ENCODE results near the gene INSYN2B.
A peak's percentile ranks its signal among the peaks of the same experiment; 100 is the strongest.

INSYN2B gene

DNA sequence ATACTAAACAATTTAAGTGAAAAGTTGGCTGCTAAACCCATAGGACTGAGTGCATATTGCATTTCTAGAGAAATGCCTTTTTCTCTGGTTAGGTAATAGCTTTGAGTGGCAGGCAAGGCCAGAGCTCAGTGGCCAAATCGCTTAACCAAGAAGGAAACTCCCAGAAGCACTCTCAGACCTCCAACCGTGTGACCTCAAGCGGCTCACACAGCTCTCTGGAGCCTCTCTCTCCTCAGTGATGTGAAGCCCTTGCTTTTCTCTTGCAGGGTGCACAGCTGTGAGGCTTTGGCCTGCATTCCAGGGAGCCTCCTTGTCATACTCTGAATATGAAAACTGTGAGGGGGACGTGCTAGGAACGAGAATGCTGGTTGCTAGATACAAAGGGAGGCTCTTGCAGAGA lies 106.7 kb downstream of the INSYN2B start:
- Histone ChIP-seq H3K4me1 (ENCODE audit: control insufficient read depth, insufficient read depth, low read length) (peaks cover 64% of the 10 kb centered on the region), H3K27me3 (replicated peaks; ENCODE audit: control insufficient read depth, insufficient read depth, low read length) (no peaks in the 10 kb centered on the region), H3K36me3 (ENCODE audit: control insufficient read depth, insufficient read depth, low read length, severe bottlenecking) (no peaks in the 10 kb centered on the region), H3K9ac (ENCODE audit: low read length) (no peak overlapping the region), H3K4me3 (ENCODE audit: low read length) (no peak overlapping the region), H3K9me3 (ENCODE audit: control insufficient read depth, low read length) (no peaks in the 10 kb centered on the region)
- DNase-seq (ENCODE audit: low read depth) = no peak

- H3K36me3 ChIP-seq (ENCODE audit: control insufficient read depth, insufficient read depth, low read length, severe bottlenecking) = no peaks in the 10 kb centered on the region
- H3K4me1 ChIP-seq (ENCODE audit: control insufficient read depth, insufficient read depth, low read length) = peaks cover 61% of the 10 kb centered on the region
- H3K9ac ChIP-seq (ENCODE audit: low read length) = no peak overlapping the region
- no peaks in the 10 kb centered on the region for H3K9me3 ChIP-seq (ENCODE audit: control insufficient read depth, low read length)
- H3K27me3 ChIP-seq (replicated peaks; ENCODE audit: control insufficient read depth, insufficient read depth, low read length) = no peaks in the 10 kb centered on the region
- no peak overlapping the region for H3K4me3 ChIP-seq (ENCODE audit: low read length)
- DNase-seq (ENCODE audit: low read depth) = no peak
Observed at GRCh38 chr5:169871826-169872490, 108.3 kb downstream of the INSYN2B start.

DNA sequence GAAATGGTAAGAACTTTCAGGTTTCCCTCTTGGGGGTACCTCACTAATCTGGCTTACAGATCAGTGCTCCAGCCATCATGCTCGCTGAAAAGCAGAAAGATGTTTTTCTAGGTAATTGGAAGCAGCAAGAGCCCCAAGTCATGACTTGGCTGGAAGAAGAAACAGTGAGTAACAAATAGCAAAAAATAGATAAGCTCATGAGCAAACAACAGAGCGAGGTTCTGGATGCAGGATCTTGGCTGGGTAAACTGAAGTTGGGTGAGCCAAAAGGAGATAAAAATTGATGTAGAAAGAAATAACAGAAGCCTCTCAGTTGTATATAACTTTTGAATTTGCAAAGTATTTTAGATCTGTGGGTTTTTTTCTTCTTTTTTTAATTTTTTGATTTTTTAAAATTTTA lies 110.1 kb downstream of the INSYN2B start:
- no peaks in the 10 kb centered on the region for H3K9me3 ChIP-seq (ENCODE audit: control insufficient read depth, low read length)
- H3K4me1 ChIP-seq (ENCODE audit: control insufficient read depth, insufficient read depth, low read length) = peaks cover 46% of the 10 kb centered on the region
- H3K36me3 ChIP-seq (ENCODE audit: control insufficient read depth, insufficient read depth, low read length, severe bottlenecking) = no peaks in the 10 kb centered on the region
- peak; percentile 26 for DNase-seq (ENCODE audit: low read depth)
- H3K27me3 ChIP-seq (replicated peaks; ENCODE audit: control insufficient read depth, insufficient read depth, low read length) = no peaks in the 10 kb centered on the region
- no peak overlapping the region for H3K9ac ChIP-seq (ENCODE audit: low read length)
- no peak overlapping the region for H3K4me3 ChIP-seq (ENCODE audit: low read length)

- no peaks in the 10 kb centered on the region for H3K36me3 ChIP-seq (ENCODE audit: control insufficient read depth, insufficient read depth, low read length, severe bottlenecking)
Observed at GRCh38 chr5:169869066-169869465, 111.2 kb downstream of the INSYN2B start.

DNA sequence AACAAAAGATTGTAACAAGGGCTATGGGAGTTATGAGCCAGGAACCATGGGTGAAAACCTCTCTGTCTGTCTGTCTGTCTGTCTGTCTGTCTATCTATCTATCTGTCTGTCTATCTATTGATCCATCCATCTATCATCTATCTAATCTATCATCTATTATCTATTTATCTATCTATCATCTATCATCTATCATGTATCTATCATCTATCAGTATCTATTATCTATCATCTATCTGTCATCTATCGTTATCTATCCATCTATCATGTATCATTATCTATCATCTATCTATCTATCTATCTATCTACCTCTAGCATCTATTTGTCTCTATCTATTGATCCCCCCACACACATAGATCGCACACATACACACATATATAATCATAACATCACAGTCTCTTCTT lies 112.9 kb downstream of the INSYN2B start:
- Histone ChIP-seq H3K36me3 (ENCODE audit: control insufficient read depth, insufficient read depth, low read length, severe bottlenecking) (no peaks in the 10 kb centered on the region), H3K9me3 (ENCODE audit: control insufficient read depth, low read length) (no peaks in the 10 kb centered on the region), H3K4me1 (ENCODE audit: control insufficient read depth, insufficient read depth, low read length) (peaks cover 21% of the 10 kb centered on the region), H3K9ac (ENCODE audit: low read length) (no peak overlapping the region), H3K4me3 (ENCODE audit: low read length) (no peak overlapping the region), H3K27me3 (replicated peaks; ENCODE audit: control insufficient read depth, insufficient read depth, low read length) (no peaks in the 10 kb centered on the region)
- no peak for DNase-seq (ENCODE audit: low read depth)

More at GRCh38 chr5:169869066-169869465, 111.2 kb downstream of the INSYN2B start:
- peaks cover 34% of the 10 kb centered on the region for H3K4me1 ChIP-seq (ENCODE audit: control insufficient read depth, insufficient read depth, low read length)
- no peaks in the 10 kb centered on the region for H3K27me3 ChIP-seq (replicated peaks; ENCODE audit: control insufficient read depth, insufficient read depth, low read length)
- DNase-seq (ENCODE audit: low read depth) = no peak
- no peak overlapping the region for H3K4me3 ChIP-seq (ENCODE audit: low read length)
- H3K9ac ChIP-seq (ENCODE audit: low read length) = no peak overlapping the region
- no peaks in the 10 kb centered on the region for H3K9me3 ChIP-seq (ENCODE audit: control insufficient read depth, low read length)

GRCh38 chr5:169864483-169864882 lies 115.8 kb downstream of the INSYN2B start:
- Histone ChIP-seq H3K9ac (ENCODE audit: low read length) (no peak overlapping the region), H3K9me3 (ENCODE audit: control insufficient read depth, low read length) (no peaks in the 10 kb centered on the region), H3K36me3 (ENCODE audit: control insufficient read depth, insufficient read depth, low read length, severe bottlenecking) (no peaks in the 10 kb centered on the region), H3K27me3 (replicated peaks; ENCODE audit: control insufficient read depth, insufficient read depth, low read length) (no peaks in the 10 kb centered on the region), H3K4me1 (ENCODE audit: control insufficient read depth, insufficient read depth, low read length) (no peaks in the 10 kb centered on the region), H3K4me3 (ENCODE audit: low read length) (no peak overlapping the region)
- no peak for DNase-seq (ENCODE audit: low read depth)

- H3K9ac ChIP-seq (ENCODE audit: low read length) = no peak overlapping the region
- H3K36me3 ChIP-seq (ENCODE audit: control insufficient read depth, insufficient read depth, low read length, severe bottlenecking) = no peaks in the 10 kb centered on the region
- no peaks in the 10 kb centered on the region for H3K4me1 ChIP-seq (ENCODE audit: control insufficient read depth, insufficient read depth, low read length)
- DNase-seq (ENCODE audit: low read depth) = no peak
- H3K9me3 ChIP-seq (ENCODE audit: control insufficient read depth, low read length) = no peaks in the 10 kb centered on the region
- no peaks in the 10 kb centered on the region for H3K27me3 ChIP-seq (replicated peaks; ENCODE audit: control insufficient read depth, insufficient read depth, low read length)
- H3K4me3 ChIP-seq (ENCODE audit: low read length) = no peak overlapping the region
Observed at GRCh38 chr5:169862391-169862811, 117.9 kb downstream of the INSYN2B start.

- no peaks in the 10 kb centered on the region for H3K9me3 ChIP-seq (ENCODE audit: control insufficient read depth, low read length)
- no peaks in the 10 kb centered on the region for H3K27me3 ChIP-seq (replicated peaks; ENCODE audit: control insufficient read depth, insufficient read depth, low read length)
- peaks cover 1% of the 10 kb centered on the region for H3K4me1 ChIP-seq (ENCODE audit: control insufficient read depth, insufficient read depth, low read length)
- DNase-seq (ENCODE audit: low read depth) = peak; percentile 63
- H3K36me3 ChIP-seq (ENCODE audit: control insufficient read depth, insufficient read depth, low read length, severe bottlenecking) = no peaks in the 10 kb centered on the region
- H3K9ac ChIP-seq (ENCODE audit: low read length) = no peak overlapping the region
- H3K4me3 ChIP-seq (ENCODE audit: low read length) = no peak overlapping the region
Observed at GRCh38 chr5:169861934-169862333, 118.4 kb downstream of the INSYN2B start.

DNA sequence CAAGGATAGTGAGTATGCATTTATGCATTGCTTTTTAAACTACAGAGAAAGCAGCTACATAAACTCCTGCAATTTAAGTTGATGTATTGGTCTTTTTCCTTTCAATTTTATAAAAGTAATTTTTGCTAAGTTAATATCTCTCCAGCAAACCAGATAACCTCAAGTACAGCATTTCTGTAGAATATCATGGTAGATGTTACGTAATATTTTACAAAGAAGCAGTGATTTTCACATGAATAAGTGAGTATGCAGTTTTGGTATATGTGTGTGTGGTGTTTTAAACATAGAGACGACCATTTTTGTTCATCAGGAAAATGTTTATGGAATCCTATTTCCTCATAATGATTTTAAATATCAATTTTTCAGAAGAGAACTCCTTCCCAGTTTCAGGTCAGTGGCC lies 118.9 kb downstream of the INSYN2B start:
- H3K4me1 ChIP-seq (ENCODE audit: control insufficient read depth, insufficient read depth, low read length) = peaks cover 6% of the 10 kb centered on the region

DNA sequence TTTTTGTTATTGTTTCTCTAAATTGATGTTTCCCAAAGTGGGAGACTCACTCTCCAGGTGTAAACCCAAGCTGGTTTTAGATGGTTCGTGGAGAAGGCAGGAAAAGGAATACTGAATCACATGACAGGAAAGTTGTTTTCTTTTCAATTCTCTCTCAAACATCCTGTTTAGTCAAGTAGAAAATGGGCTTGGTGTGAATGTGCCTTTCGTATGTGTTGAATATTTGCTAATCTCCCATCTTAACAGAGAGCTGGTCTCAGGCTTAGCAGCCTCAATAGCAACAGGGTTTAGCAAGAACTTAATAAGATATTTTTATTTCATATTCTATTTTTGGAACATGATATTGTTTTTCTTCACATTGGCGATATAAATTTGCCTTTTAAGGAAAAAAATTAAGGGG lies 119.7 kb downstream of the INSYN2B start:
- H3K27me3 ChIP-seq (replicated peaks; ENCODE audit: control insufficient read depth, insufficient read depth, low read length) = no peaks in the 10 kb centered on the region
- no peaks in the 10 kb centered on the region for H3K36me3 ChIP-seq (ENCODE audit: control insufficient read depth, insufficient read depth, low read length, severe bottlenecking)
- no peak overlapping the region for H3K4me3 ChIP-seq (ENCODE audit: low read length)
- H3K9ac ChIP-seq (ENCODE audit: low read length) = no peak overlapping the region
- no peak for DNase-seq (ENCODE audit: low read depth)
- no peaks in the 10 kb centered on the region for H3K9me3 ChIP-seq (ENCODE audit: control insufficient read depth, low read length)
- peaks cover 9% of the 10 kb centered on the region for H3K4me1 ChIP-seq (ENCODE audit: control insufficient read depth, insufficient read depth, low read length)

More for the DNA sequence above, 118.9 kb downstream of the INSYN2B start:
- H3K27me3 ChIP-seq (replicated peaks; ENCODE audit: control insufficient read depth, insufficient read depth, low read length) = no peaks in the 10 kb centered on the region
- no peak overlapping the region for H3K9ac ChIP-seq (ENCODE audit: low read length)
- H3K9me3 ChIP-seq (ENCODE audit: control insufficient read depth, low read length) = no peaks in the 10 kb centered on the region
- no peak for DNase-seq (ENCODE audit: low read depth)
- no peak overlapping the region for H3K4me3 ChIP-seq (ENCODE audit: low read length)
- H3K36me3 ChIP-seq (ENCODE audit: control insufficient read depth, insufficient read depth, low read length, severe bottlenecking) = no peaks in the 10 kb centered on the region

GRCh38 chr5:169856571-169856970 lies 123.7 kb downstream of the INSYN2B start:
- H3K9ac ChIP-seq (ENCODE audit: low read length) = no peak overlapping the region
- peaks cover under 1% of the 10 kb centered on the region for H3K9me3 ChIP-seq (ENCODE audit: control insufficient read depth, low read length)
- peaks cover 9% of the 10 kb centered on the region for H3K4me1 ChIP-seq (ENCODE audit: control insufficient read depth, insufficient read depth, low read length)
- no peak overlapping the region for H3K4me3 ChIP-seq (ENCODE audit: low read length)
- no peaks in the 10 kb centered on the region for H3K36me3 ChIP-seq (ENCODE audit: control insufficient read depth, insufficient read depth, low read length, severe bottlenecking)
- DNase-seq (ENCODE audit: low read depth) = peak; percentile 76
- H3K27me3 ChIP-seq (replicated peaks; ENCODE audit: control insufficient read depth, insufficient read depth, low read length) = no peaks in the 10 kb centered on the region

DNA sequence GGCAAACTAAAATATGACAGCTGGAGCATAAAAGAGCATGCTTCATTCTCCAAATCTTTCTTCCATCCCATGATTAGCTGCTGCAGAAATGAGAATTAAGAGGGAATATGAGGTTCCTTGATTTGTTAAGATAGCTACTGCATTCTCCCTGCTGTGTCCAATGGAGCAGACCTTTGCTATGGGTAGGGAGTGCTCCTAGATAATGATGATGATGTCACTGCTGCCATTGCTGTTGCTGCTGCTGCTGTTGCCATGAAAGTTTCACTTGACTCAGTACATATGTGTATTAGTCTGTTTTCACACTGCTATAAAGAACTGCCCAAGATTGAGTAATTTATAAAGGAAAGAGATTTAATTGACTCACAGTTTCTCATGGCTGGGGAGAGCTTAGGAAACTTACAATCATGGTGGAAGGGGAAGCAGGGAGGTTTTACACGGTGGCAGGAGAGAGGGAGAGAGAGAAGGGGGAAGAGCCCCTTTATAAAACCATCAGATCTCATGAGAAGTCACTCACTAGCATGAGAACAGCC lies 128.9 kb downstream of the INSYN2B start:
- no peak for DNase-seq (ENCODE audit: low read depth)
- Histone ChIP-seq H3K36me3 (ENCODE audit: control insufficient read depth, insufficient read depth, low read length, severe bottlenecking) (no peaks in the 10 kb centered on the region), H3K27me3 (replicated peaks; ENCODE audit: control insufficient read depth, insufficient read depth, low read length) (no peaks in the 10 kb centered on the region)

More for the DNA sequence above, 128.9 kb downstream of the INSYN2B start:
- Histone ChIP-seq H3K9ac (ENCODE audit: low read length) (no peak overlapping the region), H3K9me3 (ENCODE audit: control insufficient read depth, low read length) (peaks cover 15% of the 10 kb centered on the region), H3K4me3 (ENCODE audit: low read length) (no peak overlapping the region), H3K4me1 (ENCODE audit: control insufficient read depth, insufficient read depth, low read length) (peaks cover 2% of the 10 kb centered on the region)

All from adipocyte (in vitro differentiated cells).